Mesothelial cell of epicardium (in vitro differentiated cells): ENCODE results near the gene GRIP2. TPM values are rescaled to one million over a fixed set of nuclear protein-coding genes. Genes with fewer than 3 reads are reported as not detected.

ENCODE experiments used
- DNase-seq, 2 experiments: peaks; one replicate each; pipeline ENCODE4 v3.0.0; 2021; ENCODE audit warnings: low spot score in 2 of 2; ENCODE audit not compliant: unreplicated experiment in 2 of 2
- H3K27ac Mint-ChIP-seq: 2 replicates; pipeline ENCODE4 v1.8.0; 2021; ENCODE audit warnings: mixed read lengths
- H3K27me3 Mint-ChIP-seq: 2 replicates; pipeline ENCODE4 v1.8.0; 2021; ENCODE audit warnings: low read depth, mixed read lengths
- H3K36me3 Mint-ChIP-seq: 2 replicates; pipeline ENCODE4 v1.8.0; 2021; ENCODE audit warnings: mixed read lengths
- H3K4me1 Mint-ChIP-seq: 2 replicates; pipeline ENCODE4 v1.8.0; 2021; ENCODE audit warnings: mixed read lengths
- H3K4me3 Mint-ChIP-seq: 2 replicates; pipeline ENCODE4 v1.8.0; 2021; ENCODE audit warnings: mild to moderate bottlenecking, moderate library complexity, mixed read lengths
- H3K9me3 Mint-ChIP-seq: 2 replicates; pipeline ENCODE4 v1.8.0; 2021; ENCODE audit warnings: mixed read lengths
- total RNA-seq: library from RNA; stranded (reverse); gene quantifications from 3 replicates; pipeline ENCODE4 v1.2.1, GENCODE V29; 2021
- TF ChIP-seq, protein P1 (sequence below): fragments of 200-600 bp; sonication (generic); IDR thresholded peaks from one replicate; pipeline ENCODE4 v1.5.0; 2021; ENCODE audit warnings: antibody characterized with exemption; ENCODE audit not compliant: unreplicated experiment

Gene GRIP2
- total RNA-seq, 1 donor from 2014 or later: 1.1 TPM

DNA sequence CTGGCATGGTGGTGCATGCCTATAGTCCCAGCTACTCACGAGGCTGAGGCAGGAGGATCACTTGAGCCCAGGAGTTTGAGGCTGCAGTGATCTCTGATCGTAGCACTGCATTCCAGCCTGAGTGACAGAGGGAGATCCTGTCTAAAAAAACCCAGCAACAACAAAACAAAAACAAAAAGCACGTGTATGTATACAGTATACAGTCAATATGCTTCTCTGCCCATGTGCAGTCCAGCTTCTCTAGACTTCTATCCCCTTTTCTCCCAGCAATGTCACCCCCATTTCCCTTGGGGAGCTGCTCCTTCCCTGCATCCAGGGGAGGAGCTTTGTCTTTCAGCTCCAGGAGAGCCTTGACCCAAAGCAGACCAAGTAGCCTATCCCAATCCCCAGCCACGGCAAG lies 20.0 kb upstream of the GRIP2 start:
- Mint-ChIP-seq H3K4me3 (no peak overlapping the region), H3K36me3 (no peaks in the 10 kb centered on the region), H3K27ac (no peak overlapping the region), H3K9me3 (no peaks in the 10 kb centered on the region), H3K27me3 (peaks cover 17% of the 10 kb centered on the region), H3K4me1 (peaks cover 19% of the 10 kb centered on the region)
- DNase-seq: no peak
- TF ChIP-seq, protein P1, sequence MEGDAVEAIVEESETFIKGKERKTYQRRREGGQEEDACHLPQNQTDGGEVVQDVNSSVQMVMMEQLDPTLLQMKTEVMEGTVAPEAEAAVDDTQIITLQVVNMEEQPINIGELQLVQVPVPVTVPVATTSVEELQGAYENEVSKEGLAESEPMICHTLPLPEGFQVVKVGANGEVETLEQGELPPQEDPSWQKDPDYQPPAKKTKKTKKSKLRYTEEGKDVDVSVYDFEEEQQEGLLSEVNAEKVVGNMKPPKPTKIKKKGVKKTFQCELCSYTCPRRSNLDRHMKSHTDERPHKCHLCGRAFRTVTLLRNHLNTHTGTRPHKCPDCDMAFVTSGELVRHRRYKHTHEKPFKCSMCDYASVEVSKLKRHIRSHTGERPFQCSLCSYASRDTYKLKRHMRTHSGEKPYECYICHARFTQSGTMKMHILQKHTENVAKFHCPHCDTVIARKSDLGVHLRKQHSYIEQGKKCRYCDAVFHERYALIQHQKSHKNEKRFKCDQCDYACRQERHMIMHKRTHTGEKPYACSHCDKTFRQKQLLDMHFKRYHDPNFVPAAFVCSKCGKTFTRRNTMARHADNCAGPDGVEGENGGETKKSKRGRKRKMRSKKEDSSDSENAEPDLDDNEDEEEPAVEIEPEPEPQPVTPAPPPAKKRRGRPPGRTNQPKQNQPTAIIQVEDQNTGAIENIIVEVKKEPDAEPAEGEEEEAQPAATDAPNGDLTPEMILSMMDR: no peak

DNA sequence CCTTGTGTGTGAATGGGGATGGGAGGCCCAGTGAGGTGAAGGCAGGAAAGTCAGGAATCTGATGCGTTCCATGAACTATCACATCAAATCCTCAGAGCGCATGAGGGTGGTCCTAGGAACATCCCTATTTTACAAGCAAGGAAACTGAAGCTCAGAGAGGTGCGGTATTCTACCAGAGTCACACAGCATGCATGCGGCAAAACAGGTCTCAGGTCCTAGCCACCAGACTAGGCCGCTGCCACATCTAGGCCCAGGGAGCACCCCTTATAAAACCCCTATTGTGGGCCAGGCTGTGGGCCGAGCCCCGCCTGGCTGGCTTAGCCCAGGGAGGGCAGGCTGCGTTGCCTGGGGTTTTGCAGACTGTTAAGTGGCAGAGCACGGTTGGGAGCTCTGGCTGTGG lies 17.9 kb upstream of the GRIP2 start:
- Mint-ChIP-seq H3K27me3 (peaks cover 17% of the 10 kb centered on the region), H3K4me3 (no peak overlapping the region), H3K9me3 (no peaks in the 10 kb centered on the region), H3K4me1 (peaks cover 18% of the 10 kb centered on the region), H3K27ac (no peak overlapping the region), H3K36me3 (no peaks in the 10 kb centered on the region)
- TF ChIP-seq, protein P1: no peak
- DNase-seq: no peak

DNA sequence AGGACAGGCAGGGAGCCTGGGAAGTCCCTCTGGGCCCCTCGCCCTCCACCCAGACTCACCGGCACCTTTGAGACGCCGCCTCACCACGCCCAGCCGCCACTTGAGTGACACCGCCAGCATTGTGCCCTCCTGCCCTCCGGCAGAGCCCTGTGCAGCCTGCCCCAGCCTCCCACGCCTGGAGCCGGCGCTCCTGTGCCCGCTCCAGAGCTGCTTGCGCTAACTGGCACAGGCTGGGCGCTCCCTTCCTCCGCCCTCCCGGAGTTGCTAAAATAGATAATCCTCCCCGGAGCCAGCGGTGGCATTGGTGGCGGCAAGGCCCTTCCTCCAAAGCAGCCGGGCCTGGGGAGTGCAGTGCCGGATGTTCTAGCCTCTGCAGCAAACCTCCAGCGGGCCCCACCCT lies 15.7 kb upstream of the GRIP2 start:
- H3K4me1 Mint-ChIP-seq: peaks cover 8% of the 10 kb centered on the region
- H3K4me3 Mint-ChIP-seq: no peak overlapping the region
- no peak for DNase-seq
- peaks cover 20% of the 10 kb centered on the region for H3K27me3 Mint-ChIP-seq
- TF ChIP-seq, protein P1: no peak
- no peak overlapping the region for H3K27ac Mint-ChIP-seq
- H3K9me3 Mint-ChIP-seq: no peaks in the 10 kb centered on the region
- H3K36me3 Mint-ChIP-seq: no peaks in the 10 kb centered on the region

DNA sequence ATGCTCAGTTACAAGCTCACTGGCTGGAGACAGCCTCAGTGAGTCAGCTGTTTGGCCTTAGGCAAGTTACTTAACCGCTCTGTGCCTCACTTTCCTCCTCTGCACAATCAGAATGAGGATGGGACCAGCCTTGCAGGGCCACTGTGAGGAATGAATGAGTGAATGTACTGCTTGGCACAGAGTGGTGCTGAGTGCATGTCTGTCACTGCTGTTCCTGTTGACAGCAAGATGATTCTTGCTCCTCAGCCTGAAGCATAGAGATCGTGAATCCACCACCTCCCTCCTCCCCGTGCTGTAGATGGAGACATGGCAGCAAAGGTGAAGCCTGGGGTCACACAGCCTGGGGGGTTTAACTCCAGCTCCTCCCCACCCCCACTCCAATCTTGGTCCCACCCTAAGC lies 14.6 kb upstream of the GRIP2 start:
- H3K27ac Mint-ChIP-seq: no peak overlapping the region
- TF ChIP-seq, protein P1: no peak
- H3K4me1 Mint-ChIP-seq: peaks cover 8% of the 10 kb centered on the region
- H3K9me3 Mint-ChIP-seq: no peaks in the 10 kb centered on the region
- no peak for DNase-seq
- no peak overlapping the region for H3K4me3 Mint-ChIP-seq
- H3K27me3 Mint-ChIP-seq: peaks cover 28% of the 10 kb centered on the region
- no peaks in the 10 kb centered on the region for H3K36me3 Mint-ChIP-seq

DNA sequence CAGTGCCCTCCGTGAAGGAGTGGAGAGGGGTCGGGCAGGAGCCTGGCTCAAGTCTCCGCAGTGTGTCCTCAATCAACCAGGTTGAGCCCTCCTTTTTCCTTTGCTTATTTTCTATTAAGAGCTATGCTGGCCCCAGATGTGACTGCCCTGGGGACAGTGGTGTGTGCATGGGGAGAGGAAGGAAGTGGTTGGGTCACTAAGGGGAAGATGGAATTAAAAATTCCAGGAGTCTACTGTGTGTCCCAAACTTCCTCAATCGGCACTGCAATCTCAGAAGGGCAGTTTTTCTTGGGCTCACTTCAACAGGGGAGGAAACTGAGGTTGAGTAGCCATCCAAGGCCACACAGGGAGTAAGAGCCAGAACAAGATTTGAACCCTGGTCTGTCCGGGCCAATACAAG lies 13.7 kb upstream of the GRIP2 start:
- TF ChIP-seq, protein P1: no peak
- Mint-ChIP-seq H3K4me1 (peaks cover 8% of the 10 kb centered on the region), H3K4me3 (no peak overlapping the region), H3K9me3 (no peaks in the 10 kb centered on the region), H3K36me3 (no peaks in the 10 kb centered on the region), H3K27ac (no peak overlapping the region), H3K27me3 (peaks cover 36% of the 10 kb centered on the region)
- DNase-seq: no peak

DNA sequence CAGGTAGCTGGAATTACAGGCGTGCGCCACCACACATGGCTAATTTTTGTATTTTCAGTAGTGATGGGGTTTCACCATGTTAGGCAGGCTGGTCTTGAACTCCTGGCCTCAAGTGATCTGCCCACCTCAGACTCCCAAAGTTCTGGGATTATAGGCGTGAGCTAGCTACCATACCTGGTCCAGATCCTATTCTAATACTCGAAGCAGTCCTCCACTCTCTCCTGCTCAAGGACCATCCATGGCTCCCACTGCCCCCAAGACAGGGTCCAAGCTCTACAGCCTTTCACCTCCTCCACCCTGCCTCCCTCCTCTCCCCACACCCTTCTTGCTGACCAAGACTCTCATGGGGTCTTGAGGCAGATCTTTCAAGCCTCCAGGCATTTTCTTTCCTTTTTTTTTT lies 12.6 kb upstream of the GRIP2 start:
- no peak overlapping the region for H3K4me3 Mint-ChIP-seq
- no peaks in the 10 kb centered on the region for H3K36me3 Mint-ChIP-seq
- peaks cover 8% of the 10 kb centered on the region for H3K4me1 Mint-ChIP-seq
- no peak for DNase-seq
- no peaks in the 10 kb centered on the region for H3K9me3 Mint-ChIP-seq
- H3K27me3 Mint-ChIP-seq: peaks cover 44% of the 10 kb centered on the region
- TF ChIP-seq, protein P1: no peak
- no peak overlapping the region for H3K27ac Mint-ChIP-seq
